HUES48 (cell line): ENCODE measurements around the gene MACROD2.

Experiments used
- H3K27ac ChIP-seq: one replicate; pipeline ENCODE4 v1.7.0; 2013; ENCODE audit warnings: low read depth, low read length, inconsistent platforms
- H3K27me3 ChIP-seq: 2 replicates; pipeline ENCODE4 v1.6.1; 2013; ENCODE audit warnings: mild to moderate bottlenecking, low read length; ENCODE audit not compliant: control insufficient read depth, insufficient read depth
- H3K36me3 ChIP-seq: 2 replicates; pipeline ENCODE4 v1.6.1; 2013; ENCODE audit warnings: low read length; ENCODE audit not compliant: control insufficient read depth, insufficient read depth
- H3K4me1 ChIP-seq: 2 replicates; pipeline ENCODE4 v1.6.1; 2013; ENCODE audit warnings: mild to moderate bottlenecking, low read length; ENCODE audit not compliant: control insufficient read depth, insufficient read depth
- H3K4me3 ChIP-seq: 2 replicates; pipeline ENCODE4 v1.5.1; 2013; ENCODE audit warnings: mild to moderate bottlenecking, low read depth, low read length
- H3K9ac ChIP-seq: 2 replicates; pipeline ENCODE4 v1.6.1; 2013; ENCODE audit warnings: mild to moderate bottlenecking, low read depth, low read length, moderate library complexity
- H3K9me3 ChIP-seq: 2 replicates; pipeline ENCODE4 v1.6.1; 2013; ENCODE audit warnings: low read length; ENCODE audit not compliant: control insufficient read depth, insufficient read depth

MACROD2 gene

GRCh38 chr20:15227102-15227501 is 1231.8 kb downstream of the MACROD2 start:
- Histone ChIP-seq H3K27ac (no peak overlapping the region), H3K9ac (no peak overlapping the region), H3K4me1 (peaks cover 9% of the 10 kb centered on the region), H3K36me3 (no peaks in the 10 kb centered on the region), H3K9me3 (no peaks in the 10 kb centered on the region), H3K4me3 (no peak overlapping the region), H3K27me3 (no peaks in the 10 kb centered on the region)

GRCh38 chr20:15232243-15232642 is 1236.9 kb downstream of the MACROD2 start:
- Histone ChIP-seq H3K27me3 (no peaks in the 10 kb centered on the region), H3K27ac (no peak overlapping the region), H3K36me3 (no peaks in the 10 kb centered on the region), H3K4me3 (no peak overlapping the region), H3K9me3 (no peaks in the 10 kb centered on the region), H3K4me1 (no peaks in the 10 kb centered on the region), H3K9ac (no peak overlapping the region)

GRCh38 chr20:15235471-15236198 is 1240.3 kb downstream of the MACROD2 start:
- Histone ChIP-seq H3K9ac (no peak overlapping the region), H3K27me3 (no peaks in the 10 kb centered on the region), H3K27ac (no peak overlapping the region), H3K4me1 (no peaks in the 10 kb centered on the region), H3K4me3 (no peak overlapping the region), H3K36me3 (no peaks in the 10 kb centered on the region), H3K9me3 (no peaks in the 10 kb centered on the region)

- H3K4me3 ChIP-seq: no peak overlapping the region
- no peak overlapping the region for H3K9ac ChIP-seq
- peaks cover 2% of the 10 kb centered on the region; the same call in 1 of the 2 replicates for H3K4me1 ChIP-seq
- no peaks in the 10 kb centered on the region for H3K9me3 ChIP-seq
- no peak overlapping the region for H3K27ac ChIP-seq
- no peaks in the 10 kb centered on the region for H3K36me3 ChIP-seq
- no peaks in the 10 kb centered on the region for H3K27me3 ChIP-seq
Measured at GRCh38 chr20:15236812-15237211, 1241.5 kb downstream of the MACROD2 start.

GRCh38 chr20:15239542-15240206 is 1244.4 kb downstream of the MACROD2 start:
- no peaks in the 10 kb centered on the region for H3K9me3 ChIP-seq
- H3K27ac ChIP-seq: no peak overlapping the region
- no peaks in the 10 kb centered on the region for H3K27me3 ChIP-seq
- H3K4me3 ChIP-seq: no peak overlapping the region
- H3K9ac ChIP-seq: no peak overlapping the region
- H3K4me1 ChIP-seq: peaks cover 2% of the 10 kb centered on the region; the same call in 1 of the 2 replicates
- H3K36me3 ChIP-seq: no peaks in the 10 kb centered on the region

- no peaks in the 10 kb centered on the region for H3K36me3 ChIP-seq
- H3K9ac ChIP-seq: no peak overlapping the region
- H3K9me3 ChIP-seq: no peaks in the 10 kb centered on the region
- H3K27ac ChIP-seq: no peak overlapping the region
- peaks cover 2% of the 10 kb centered on the region; the same call in 1 of the 2 replicates for H3K4me1 ChIP-seq
- H3K27me3 ChIP-seq: no peaks in the 10 kb centered on the region
- H3K4me3 ChIP-seq: no peak overlapping the region
Measured at GRCh38 chr20:15240801-15241200, 1245.5 kb downstream of the MACROD2 start.

- Histone ChIP-seq H3K4me1 (peaks cover 2% of the 10 kb centered on the region; the same call in 1 of the 2 replicates), H3K9ac (no peak overlapping the region), H3K9me3 (no peaks in the 10 kb centered on the region)
Measured at GRCh38 chr20:15241681-15242080, 1246.4 kb downstream of the MACROD2 start.

GRCh38 chr20:15242773-15243172 is 1247.5 kb downstream of the MACROD2 start:
- Histone ChIP-seq H3K9me3 (no peaks in the 10 kb centered on the region), H3K27ac (no peak overlapping the region), H3K9ac (no peak overlapping the region), H3K4me3 (no peak overlapping the region), H3K36me3 (no peaks in the 10 kb centered on the region), H3K4me1 (peaks cover 2% of the 10 kb centered on the region; the same call in 1 of the 2 replicates), H3K27me3 (no peaks in the 10 kb centered on the region)

More at GRCh38 chr20:15241681-15242080, 1246.4 kb downstream of the MACROD2 start:
- Histone ChIP-seq H3K27me3 (no peaks in the 10 kb centered on the region), H3K27ac (no peak overlapping the region), H3K4me3 (no peak overlapping the region), H3K36me3 (no peaks in the 10 kb centered on the region)

GRCh38 chr20:15245896-15246295 is 1250.6 kb downstream of the MACROD2 start:
- Histone ChIP-seq H3K36me3 (no peaks in the 10 kb centered on the region), H3K9ac (no peak overlapping the region), H3K4me3 (no peak overlapping the region), H3K27ac (no peak overlapping the region), H3K27me3 (no peaks in the 10 kb centered on the region), H3K4me1 (peaks cover 7% of the 10 kb centered on the region; the same call in 1 of the 2 replicates), H3K9me3 (no peaks in the 10 kb centered on the region)

GRCh38 chr20:15248618-15249395 is 1253.5 kb downstream of the MACROD2 start:
- Histone ChIP-seq H3K27me3 (no peaks in the 10 kb centered on the region), H3K4me1 (peaks cover 5% of the 10 kb centered on the region; the same call in 1 of the 2 replicates)

More at GRCh38 chr20:15248618-15249395, 1253.5 kb downstream of the MACROD2 start:
- no peak overlapping the region for H3K27ac ChIP-seq
- no peak overlapping the region for H3K4me3 ChIP-seq
- H3K9ac ChIP-seq: no peak overlapping the region
- no peaks in the 10 kb centered on the region for H3K9me3 ChIP-seq
- no peaks in the 10 kb centered on the region for H3K36me3 ChIP-seq
